ENCODE measurements around the gene IBTK.
"Not testable (repeated sequence)": the region's sequence is repeated elsewhere in the genome, so short reads cannot be mapped to it uniquely, and the experiment has no call there.

IBTK gene

GRCh38 chr6:82143041-82143481 is 104.5 kb downstream of the IBTK start:
- POLR2A ChIA-PET: no interaction called here
- CTCF ChIA-PET: interaction anchor here (1.0 to 2.5 kb wide), 2 partner anchors 29 to 103 kb away, joined by 3 to 9 read pairs; no protein-coding TSS in a partner anchor
- H3K4me3 ChIP-seq (ENCODE audit: low read depth, low read length): no peak overlapping the region
- no peak for TF ChIP-seq CTCF (IDR thresholded peaks at IDR 0.05; ENCODE audit: insufficient read depth, low read length, missing control alignments)
- peak; percentile 87 for DNase-seq (ENCODE audit: low read depth, low spot score)

DNA sequence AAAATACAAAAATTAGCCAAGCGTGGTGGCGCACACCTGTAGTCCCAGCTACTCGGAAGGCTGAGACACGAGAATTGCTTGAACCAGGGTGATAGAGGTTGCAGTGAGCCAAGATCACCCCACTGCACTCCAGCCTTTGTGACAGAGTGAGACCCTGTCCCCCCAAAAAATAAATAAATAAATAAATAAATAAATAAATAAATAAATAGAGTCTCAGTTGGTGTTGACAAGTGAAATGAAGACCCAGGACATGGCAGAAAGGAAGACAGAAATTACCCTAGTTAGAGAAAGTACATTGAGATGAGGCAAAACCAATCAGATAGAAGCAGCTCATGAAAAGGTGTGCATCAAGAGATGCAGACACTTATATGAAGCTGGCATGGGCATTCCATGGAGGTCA is 105.0 kb downstream of the IBTK start:
- CTCF ChIA-PET: interaction anchor here (1.0 to 2.5 kb wide), 2 partner anchors 28 to 102 kb away, joined by 3 to 9 read pairs; no protein-coding TSS in a partner anchor
- POLR2A ChIA-PET: no interaction called here

DNA sequence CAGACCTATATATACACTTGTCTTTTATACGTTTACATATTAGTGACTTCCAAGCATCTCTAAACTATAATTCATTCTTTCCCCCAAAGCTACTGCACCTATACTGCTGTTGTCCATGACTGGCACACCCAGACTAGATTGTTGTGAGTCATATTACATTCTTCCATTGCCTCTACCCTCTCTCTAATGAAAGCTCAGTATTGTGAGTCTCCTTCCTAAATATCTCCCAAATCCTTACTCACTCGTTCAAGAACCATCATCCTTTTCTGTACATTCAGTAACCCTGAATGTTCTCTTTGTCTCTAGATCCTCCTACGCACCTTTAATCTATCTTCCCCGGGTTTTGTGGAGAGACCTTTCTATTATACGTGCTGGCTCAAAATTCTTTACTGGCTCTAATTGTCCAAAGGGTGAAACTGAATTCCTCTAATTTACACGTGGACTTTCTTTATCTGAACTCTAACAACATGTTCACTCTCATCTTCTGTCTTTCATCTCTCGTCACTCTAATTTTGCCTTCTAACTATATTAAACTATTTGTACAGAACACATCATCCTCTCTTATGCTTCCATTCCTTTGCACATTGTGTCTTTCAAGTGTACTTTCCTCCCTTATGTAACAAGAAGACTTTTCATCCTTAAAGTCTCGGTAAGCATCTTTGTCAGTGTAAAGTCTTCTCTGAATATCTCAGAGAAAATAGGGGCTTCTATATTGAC is 109.3 kb downstream of the IBTK start:
- ChIA-PET POLR2A (no interaction called here), CTCF (no interaction called here)
- no peak for DNase-seq (ENCODE audit: low read depth, low spot score)
- H3K4me3 ChIP-seq (ENCODE audit: low read depth, low read length): no peak overlapping the region
- no peak for TF ChIP-seq CTCF (IDR thresholded peaks at IDR 0.05; ENCODE audit: insufficient read depth, low read length, missing control alignments)

More for the DNA sequence above, 105.0 kb downstream of the IBTK start:
- DNase-seq (ENCODE audit: low read depth, low spot score): no peak
- TF ChIP-seq CTCF (IDR thresholded peaks at IDR 0.05; ENCODE audit: insufficient read depth, low read length, missing control alignments): no peak
- H3K4me3 ChIP-seq (ENCODE audit: low read depth, low read length): no peak overlapping the region

DNA sequence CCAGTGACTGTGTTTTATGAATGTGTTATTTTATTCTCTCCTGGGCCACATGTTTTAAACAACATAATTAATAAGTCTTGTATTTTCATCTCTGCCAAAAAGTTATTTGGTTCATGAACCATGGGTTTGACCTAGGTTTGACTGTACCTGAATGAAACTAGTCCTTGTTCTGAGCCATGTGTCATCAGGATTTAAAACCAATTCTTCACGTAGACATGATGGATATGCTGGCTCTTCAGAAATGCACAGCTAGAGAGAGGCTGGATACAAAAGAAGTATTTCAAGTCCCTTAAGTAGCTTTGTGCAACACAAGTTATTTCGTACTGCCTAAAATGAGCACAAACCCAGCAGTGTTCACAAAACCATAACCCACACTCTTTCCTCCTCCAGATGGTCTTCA is 116.1 kb downstream of the IBTK start:
- TF ChIP-seq CTCF (IDR thresholded peaks at IDR 0.05; ENCODE audit: insufficient read depth, low read length, missing control alignments): no peak
- POLR2A ChIA-PET: no interaction called here
- H3K4me3 ChIP-seq (ENCODE audit: low read depth, low read length): no peak overlapping the region
- DNase-seq (ENCODE audit: low read depth, low spot score): no peak
- CTCF ChIA-PET: interaction anchor here (1.4 to 1.5 kb wide), 2 partner anchors 9 to 13 kb away, joined by 4 to 5 read pairs; no protein-coding TSS in a partner anchor

DNA sequence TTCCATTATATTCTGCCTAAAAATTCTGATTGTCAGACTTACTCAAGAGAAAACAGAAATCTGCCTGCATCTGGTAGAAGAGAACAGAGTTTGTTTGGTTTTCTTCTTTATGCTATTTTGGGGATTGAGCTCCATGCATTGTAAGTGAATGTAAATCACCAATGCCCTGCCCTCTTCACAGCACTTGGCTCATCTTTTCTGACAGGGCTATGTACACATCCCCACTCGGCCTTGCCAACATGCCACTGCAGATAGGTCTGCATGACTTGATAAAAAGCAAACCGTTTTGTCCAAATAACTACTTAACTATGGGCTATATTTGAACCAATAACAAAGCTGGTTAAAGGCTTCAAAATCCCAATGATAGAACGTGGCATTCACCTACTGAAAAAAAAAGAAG is 117.7 kb downstream of the IBTK start:
- ChIA-PET CTCF (interaction anchor here (1.4 kb wide), 1 partner anchor 15 kb away, joined by 5 read pairs; no protein-coding TSS in a partner anchor), POLR2A (no interaction called here)
- DNase-seq (ENCODE audit: low read depth, low spot score): no peak
- no peak for TF ChIP-seq CTCF (IDR thresholded peaks at IDR 0.05; ENCODE audit: insufficient read depth, low read length, missing control alignments)
- no peak overlapping the region for H3K4me3 ChIP-seq (ENCODE audit: low read depth, low read length)

DNA sequence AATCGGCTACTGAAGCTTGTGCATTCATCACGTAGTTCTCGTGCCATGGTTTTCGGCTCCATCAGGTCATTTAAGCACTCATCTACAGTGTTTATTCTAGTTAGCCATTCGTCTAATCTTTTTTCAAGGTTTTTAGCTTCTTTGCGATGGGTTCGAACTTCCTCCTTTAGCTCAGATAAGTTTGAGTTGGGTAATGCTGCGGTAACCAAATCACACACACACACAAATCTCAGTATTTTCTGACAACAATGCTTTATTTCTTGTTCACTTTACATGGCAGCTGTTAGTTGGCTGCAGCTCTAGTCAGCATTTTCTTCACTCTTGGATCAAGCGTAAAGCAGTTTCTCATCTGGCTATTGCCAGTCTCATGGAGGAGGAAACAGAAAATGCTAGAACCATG is 118.6 kb downstream of the IBTK start:
- DNase-seq (ENCODE audit: low read depth, low spot score); POLR2A ChIA-PET; CTCF ChIA-PET; H3K4me3 ChIP-seq (ENCODE audit: low read depth, low read length): not testable (repeated sequence)

DNA sequence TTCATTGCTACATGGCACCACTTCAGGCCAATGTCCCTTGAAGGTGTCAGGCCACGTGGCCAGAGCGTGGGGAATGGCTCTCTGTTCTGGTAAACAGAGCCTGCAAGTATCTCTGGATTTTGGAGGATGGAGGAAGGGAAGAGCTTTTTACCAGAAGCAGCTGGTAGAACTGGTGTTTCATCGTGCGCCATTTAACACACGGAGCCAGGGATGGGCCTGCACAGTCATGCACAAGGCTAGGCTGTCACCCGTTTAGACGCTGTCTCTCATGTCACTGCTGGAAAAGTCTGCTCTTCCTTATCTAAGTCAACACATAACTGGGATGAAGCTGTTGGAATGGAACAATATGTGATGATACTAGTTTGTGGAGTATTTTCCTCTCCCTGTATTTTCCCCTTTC is 123.9 kb downstream of the IBTK start:
- CTCF ChIA-PET: no interaction called here
- TF ChIP-seq CTCF (IDR thresholded peaks at IDR 0.05; ENCODE audit: insufficient read depth, low read length, missing control alignments): no peak
- DNase-seq (ENCODE audit: low read depth, low spot score): no peak
- H3K4me3 ChIP-seq (ENCODE audit: low read depth, low read length): no peak overlapping the region
- POLR2A ChIA-PET: no interaction called here

All from AG04449 (cell line).